Sciatic nerve (tissue), 2 donors: ENCODE results near the gene EHMT1. TPM values are rescaled to one million over a fixed set of nuclear protein-coding genes. Genes with fewer than 3 reads are reported as not detected.
"Not testable (repeated sequence)": the region's sequence is repeated elsewhere in the genome, so short reads cannot be mapped to it uniquely, and the experiment has no call there.

Experiments used
- ATAC-seq: fragments of 200-7000 bp; cut with Tn5 transposase; one replicate; pipeline ENCODE4 v1.9.1; 2020; ENCODE audit warnings: mild to moderate bottlenecking, moderate library complexity
- DNase-seq: peaks from one replicate; pipeline ENCODE4 v3.0.0-alpha.2; 2020; ENCODE audit warnings: low spot score
- intact Hi-C: fragments of 100-400 bp; cut with DNase I; formaldehyde crosslinking; loops from one replicate; pipeline ENCODE4 v1.14.2; 2022
- total RNA-seq: library from RNA; stranded (reverse); fragmentation: NEBNext Ultra II Directional; extraction: Animal tissue kit (Norgen Biotek cat#: 25700); gene quantifications from one replicate; pipeline ENCODE4 v1.2.1, GENCODE V29; 2021
- donor health status: DM: no; HTN: no; CAD: no.
- donor health status: DM: no; HTN: no; CAD: no.

Gene EHMT1
- total RNA-seq, 1 donor from 2014 or later: 104 TPM

- peak; percentile 4 for ATAC-seq
- intact Hi-C loops: no loop called here
- DNase-seq: no peak
Measured at GRCh38 chr9:137612741-137613142, 6.1 kb upstream of the EHMT1 start.

- ATAC-seq: no peak
- DNase-seq: no peak
- intact Hi-C loops: no loop called here
Measured at GRCh38 chr9:137613259-137613658, 5.5 kb upstream of the EHMT1 start.

- ATAC-seq: no peak
- intact Hi-C loops: no loop called here
- no peak for DNase-seq
Measured at GRCh38 chr9:137613738-137614523, 4.9 kb upstream of the EHMT1 start.

GRCh38 chr9:137614631-137615386, 4.0 kb upstream of the EHMT1 start:
- intact Hi-C loops: no loop called here
- no peak for DNase-seq
- ATAC-seq: no peak

GRCh38 chr9:137615387-137615871, 3.4 kb upstream of the EHMT1 start:
- DNase-seq (no peak), ATAC-seq (no peak)
- intact Hi-C loops: no loop called here

- DNase-seq (peak; percentile 69), ATAC-seq (peak; percentile 27)
- intact Hi-C loops: no loop called here
Measured at GRCh38 chr9:137619240-137620047, 639 bp downstream of the EHMT1 start.

- no peak for DNase-seq
- ATAC-seq: no peak
- intact Hi-C loops: no loop called here
Measured at GRCh38 chr9:137620048-137620405, 1.2 kb downstream of the EHMT1 start.

GRCh38 chr9:137620581-137620980, 1.8 kb downstream of the EHMT1 start:
- ATAC-seq (no peak), DNase-seq (peak; percentile 26)
- intact Hi-C loops: no loop called here

- DNase-seq (no peak), ATAC-seq (no peak)
- intact Hi-C loops: no loop called here
Measured at GRCh38 chr9:137621131-137621757, 2.4 kb downstream of the EHMT1 start.

GRCh38 chr9:137622211-137622610, 3.4 kb downstream of the EHMT1 start:
- ATAC-seq, intact Hi-C loops: not testable (repeated sequence)
- peak; percentile 28 for DNase-seq

GRCh38 chr9:137626464-137626863, 7.7 kb downstream of the EHMT1 start:
- no peak for ATAC-seq
- intact Hi-C loops: no loop called here

GRCh38 chr9:137627406-137627805, 8.6 kb downstream of the EHMT1 start:
- intact Hi-C loops, ATAC-seq: not testable (repeated sequence)
- peak; percentile 47 for DNase-seq

More at GRCh38 chr9:137626464-137626863, 7.7 kb downstream of the EHMT1 start:
- DNase-seq: no peak

GRCh38 chr9:137630126-137630525, 11.3 kb downstream of the EHMT1 start:
- ATAC-seq (no peak), DNase-seq (peak; percentile 3)
- intact Hi-C loops: no loop called here

GRCh38 chr9:137630679-137631078, 11.9 kb downstream of the EHMT1 start:
- intact Hi-C loops: no loop called here
- ATAC-seq (peak; percentile 74), DNase-seq (no peak)

- DNase-seq (peak; percentile 25), ATAC-seq (no peak)
- intact Hi-C loops: no loop called here
Measured at GRCh38 chr9:137631345-137632229, 12.8 kb downstream of the EHMT1 start.

GRCh38 chr9:137632230-137633161, 13.7 kb downstream of the EHMT1 start:
- DNase-seq: peak; percentile 48
- no peak for ATAC-seq
- intact Hi-C loops: no loop called here

- ATAC-seq: no peak
- DNase-seq: peak; percentile 4
- intact Hi-C loops: no loop called here
Measured at GRCh38 chr9:137634016-137634415, 15.2 kb downstream of the EHMT1 start.
